Ovary (tissue), 3 donors: ENCODE data around the gene ATRN.

Experiments
- EP300 ChIP-seq: sonication (generic); formaldehyde crosslinking; IDR thresholded peaks from one replicate; pipeline ENCODE4 v1.6.1; 2017; ENCODE audit warnings: antibody characterized with exemption
- POLR2A ChIP-seq: fragments of 450-650 bp; IDR thresholded peaks from one replicate; pipeline ENCODE4 v1.6.1; 2017; ENCODE audit warnings: antibody characterized with exemption, mild to moderate bottlenecking, moderate library complexity
- TF ChIP-seq, protein P1 (sequence below), 3 donors: fragments of 450-650 bp in 2 of 3; fragments of 200-600 bp in 1 of 3; IDR thresholded peaks; one replicate each; pipeline versions ENCODE4 v1.5.1 to v1.8.0; 2016 to 2022; ENCODE audit warnings: antibody characterized with exemption in 3 of 3, mild to moderate bottlenecking in 1 of 3
- donor health status: DM: no; HTN: no; CAD: no.

GRCh38 chr20:3614466-3614865 is 143.6 kb downstream of the ATRN start:
- TF ChIP-seq, protein P1, sequence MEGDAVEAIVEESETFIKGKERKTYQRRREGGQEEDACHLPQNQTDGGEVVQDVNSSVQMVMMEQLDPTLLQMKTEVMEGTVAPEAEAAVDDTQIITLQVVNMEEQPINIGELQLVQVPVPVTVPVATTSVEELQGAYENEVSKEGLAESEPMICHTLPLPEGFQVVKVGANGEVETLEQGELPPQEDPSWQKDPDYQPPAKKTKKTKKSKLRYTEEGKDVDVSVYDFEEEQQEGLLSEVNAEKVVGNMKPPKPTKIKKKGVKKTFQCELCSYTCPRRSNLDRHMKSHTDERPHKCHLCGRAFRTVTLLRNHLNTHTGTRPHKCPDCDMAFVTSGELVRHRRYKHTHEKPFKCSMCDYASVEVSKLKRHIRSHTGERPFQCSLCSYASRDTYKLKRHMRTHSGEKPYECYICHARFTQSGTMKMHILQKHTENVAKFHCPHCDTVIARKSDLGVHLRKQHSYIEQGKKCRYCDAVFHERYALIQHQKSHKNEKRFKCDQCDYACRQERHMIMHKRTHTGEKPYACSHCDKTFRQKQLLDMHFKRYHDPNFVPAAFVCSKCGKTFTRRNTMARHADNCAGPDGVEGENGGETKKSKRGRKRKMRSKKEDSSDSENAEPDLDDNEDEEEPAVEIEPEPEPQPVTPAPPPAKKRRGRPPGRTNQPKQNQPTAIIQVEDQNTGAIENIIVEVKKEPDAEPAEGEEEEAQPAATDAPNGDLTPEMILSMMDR (IDR thresholded peaks at IDR 0.05), result no peak
- TF ChIP-seq POLR2A (no peak), EP300 (no peak)
